ENCODE measurements around the gene TBX19. TPM values are rescaled to one million over a fixed set of nuclear protein-coding genes. Genes with fewer than 3 reads are reported as not detected.

TBX19 gene
- total RNA-seq, 3 donors from 2014 or later, result 0.47 to 0.57 (median 0.48) TPM

DNA sequence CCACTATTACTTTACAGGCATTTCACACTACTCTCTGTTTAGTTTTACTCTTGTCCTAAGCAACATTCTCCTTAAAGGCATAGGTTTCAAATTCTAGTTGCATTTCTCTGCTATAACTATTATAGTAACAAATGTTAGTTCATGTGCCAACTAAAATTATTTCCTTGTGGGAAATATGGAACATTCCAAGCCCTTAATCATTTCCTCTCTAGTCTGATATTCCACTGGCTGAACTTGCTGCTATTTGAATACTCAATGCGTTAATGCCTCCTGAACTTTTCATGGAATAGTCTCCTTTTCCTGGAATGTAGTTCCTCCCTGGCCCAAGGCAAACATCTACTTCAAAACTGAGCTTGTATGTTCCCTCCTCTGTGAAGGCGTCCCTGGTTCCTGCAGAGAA is 19.3 kb upstream of the TBX19 start:
- Mint-ChIP-seq H3K27me3 (ENCODE audit: low read depth) (no peaks in the 10 kb centered on the region), H3K4me1 (ENCODE audit: low read depth) (peaks cover 16% of the 10 kb centered on the region), H3K4me3 (no peak overlapping the region), H3K36me3 (ENCODE audit: insufficient read depth) (peaks cover 31% of the 10 kb centered on the region), H3K9me3 (no peaks in the 10 kb centered on the region)
- ATAC-seq (no peak), DNase-seq (no peak)

DNA sequence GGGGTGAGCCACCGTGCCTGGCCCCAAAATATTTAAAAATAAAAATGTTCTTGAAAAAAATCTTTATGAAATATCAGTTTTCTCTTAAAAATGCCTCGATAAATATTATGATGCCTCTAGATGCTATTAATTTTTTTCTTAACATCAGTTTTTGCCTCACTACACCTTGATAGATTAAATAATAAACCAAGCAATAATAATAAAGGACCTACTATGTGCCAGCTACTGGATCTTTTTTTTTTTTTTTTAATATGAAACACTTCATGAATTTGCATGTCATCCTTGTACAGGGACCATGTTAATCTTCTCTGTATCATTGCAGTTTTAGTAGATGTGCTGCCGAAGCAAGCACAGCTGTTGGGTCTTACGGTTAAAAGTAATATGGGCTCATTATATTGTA is 17.5 kb upstream of the TBX19 start:
- H3K4me1 Mint-ChIP-seq (ENCODE audit: low read depth), result peaks cover 13% of the 10 kb centered on the region
- H3K4me3 Mint-ChIP-seq, result no peak overlapping the region
- no peaks in the 10 kb centered on the region for H3K9me3 Mint-ChIP-seq
- DNase-seq (no peak), ATAC-seq (no peak)
- H3K27me3 Mint-ChIP-seq (ENCODE audit: low read depth), result no peaks in the 10 kb centered on the region
- H3K36me3 Mint-ChIP-seq (ENCODE audit: insufficient read depth), result peaks cover 21% of the 10 kb centered on the region

DNA sequence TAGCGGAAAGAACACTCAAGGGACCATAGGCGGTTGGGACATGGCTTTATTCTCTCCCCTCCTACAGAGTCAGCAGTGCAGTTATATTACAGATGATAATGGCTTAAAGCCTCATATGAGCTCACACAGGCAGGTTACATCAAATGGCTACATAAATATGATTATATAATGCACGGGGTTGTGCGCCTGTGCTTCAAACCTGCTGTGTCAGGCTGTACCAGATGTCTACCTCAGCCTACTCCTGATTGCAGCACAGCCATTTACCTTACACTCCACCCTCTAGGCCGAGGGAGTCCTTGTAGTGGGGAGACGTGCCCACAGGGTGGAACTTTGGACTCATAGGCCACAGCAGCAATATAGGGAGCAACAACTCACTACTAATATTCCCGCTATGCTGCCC is 16.4 kb upstream of the TBX19 start:
- ATAC-seq, result no peak
- H3K27me3 Mint-ChIP-seq (ENCODE audit: low read depth), result no peaks in the 10 kb centered on the region
- H3K9me3 Mint-ChIP-seq, result no peaks in the 10 kb centered on the region
- peaks cover 20% of the 10 kb centered on the region for H3K36me3 Mint-ChIP-seq (ENCODE audit: insufficient read depth)
- H3K4me3 Mint-ChIP-seq, result no peak overlapping the region
- peaks cover 11% of the 10 kb centered on the region for H3K4me1 Mint-ChIP-seq (ENCODE audit: low read depth)
- no peak for DNase-seq

DNA sequence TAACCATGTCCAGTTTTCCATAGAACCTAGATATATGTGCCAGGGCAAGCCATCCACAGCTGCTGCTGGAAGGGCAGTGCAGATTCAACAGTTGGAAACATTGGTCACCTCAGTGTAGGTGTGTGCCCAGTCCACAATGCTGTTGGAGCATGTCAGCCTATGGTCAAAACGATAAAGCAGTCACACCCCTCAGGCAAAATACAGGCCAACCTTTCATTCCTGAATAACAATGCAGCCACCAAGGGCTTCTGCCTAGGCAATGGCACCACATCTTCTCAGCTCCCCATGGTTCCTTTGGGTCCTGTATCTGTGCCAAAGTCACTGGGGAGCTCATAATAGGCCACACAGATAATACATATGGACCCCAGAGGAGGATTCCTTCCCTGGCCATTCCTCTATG is 15.1 kb upstream of the TBX19 start:
- Mint-ChIP-seq H3K4me1 (ENCODE audit: low read depth) (peaks cover 4% of the 10 kb centered on the region), H3K9me3 (no peaks in the 10 kb centered on the region), H3K36me3 (ENCODE audit: insufficient read depth) (peaks cover 19% of the 10 kb centered on the region), H3K27me3 (ENCODE audit: low read depth) (no peaks in the 10 kb centered on the region), H3K4me3 (no peak overlapping the region)
- DNase-seq (no peak), ATAC-seq (no peak)

DNA sequence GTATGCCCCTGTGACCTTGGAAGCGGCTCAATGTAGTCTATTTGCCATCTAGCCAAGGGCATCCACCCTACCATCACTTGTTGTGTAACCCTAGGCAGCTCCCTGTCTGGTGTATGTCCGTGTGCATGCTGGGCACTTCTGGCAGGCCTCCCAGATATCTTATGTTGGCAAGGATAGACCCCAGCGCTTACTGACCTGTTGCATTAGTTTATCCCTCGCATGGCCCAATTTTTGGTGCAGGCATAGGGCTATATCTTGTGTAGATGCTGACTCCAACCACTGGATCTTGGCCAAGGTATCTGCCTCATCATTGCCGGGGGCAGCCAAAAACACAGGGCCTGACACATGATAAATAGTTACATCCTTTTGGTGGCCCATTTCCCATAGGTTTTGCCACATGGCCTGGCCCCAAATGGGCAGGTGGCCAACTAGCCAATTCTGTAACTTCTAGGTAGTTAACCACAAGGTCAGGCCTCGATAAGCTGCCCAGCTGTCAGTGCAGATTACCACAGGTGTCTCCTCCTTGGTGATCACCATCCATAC is 14.0 kb upstream of the TBX19 start:
- DNase-seq (no peak), ATAC-seq (no peak)
- Mint-ChIP-seq H3K9me3 (no peaks in the 10 kb centered on the region), H3K4me3 (no peak overlapping the region), H3K27me3 (ENCODE audit: low read depth) (no peaks in the 10 kb centered on the region), H3K4me1 (ENCODE audit: low read depth) (no peaks in the 10 kb centered on the region), H3K36me3 (ENCODE audit: insufficient read depth) (peaks cover 16% of the 10 kb centered on the region)

DNA sequence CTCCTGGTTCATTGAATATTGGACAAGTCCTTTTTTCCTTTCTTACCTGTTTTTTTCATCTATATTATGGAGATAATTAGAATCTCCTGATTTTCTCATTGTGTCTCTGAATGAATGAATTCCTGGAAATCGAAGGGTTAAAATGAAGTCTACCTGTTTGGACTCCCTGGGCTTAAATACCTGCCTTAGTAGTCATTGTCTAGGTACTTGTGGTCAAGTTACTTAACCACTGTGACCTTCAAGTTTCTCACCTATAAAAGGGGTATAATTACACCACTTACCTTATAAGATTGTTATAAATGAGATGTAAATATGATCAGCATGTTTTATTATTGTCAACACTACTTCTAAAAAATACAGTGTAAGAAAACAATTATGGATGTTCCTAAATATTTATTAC is 9.0 kb upstream of the TBX19 start:
- peaks cover 2% of the 10 kb centered on the region for H3K4me1 Mint-ChIP-seq (ENCODE audit: low read depth)
- H3K36me3 Mint-ChIP-seq (ENCODE audit: insufficient read depth), result peaks cover 2% of the 10 kb centered on the region
- H3K4me3 Mint-ChIP-seq, result no peak overlapping the region
- no peaks in the 10 kb centered on the region for H3K27me3 Mint-ChIP-seq (ENCODE audit: low read depth)
- ATAC-seq (no peak), DNase-seq (no peak)
- peaks cover 5% of the 10 kb centered on the region for H3K9me3 Mint-ChIP-seq

DNA sequence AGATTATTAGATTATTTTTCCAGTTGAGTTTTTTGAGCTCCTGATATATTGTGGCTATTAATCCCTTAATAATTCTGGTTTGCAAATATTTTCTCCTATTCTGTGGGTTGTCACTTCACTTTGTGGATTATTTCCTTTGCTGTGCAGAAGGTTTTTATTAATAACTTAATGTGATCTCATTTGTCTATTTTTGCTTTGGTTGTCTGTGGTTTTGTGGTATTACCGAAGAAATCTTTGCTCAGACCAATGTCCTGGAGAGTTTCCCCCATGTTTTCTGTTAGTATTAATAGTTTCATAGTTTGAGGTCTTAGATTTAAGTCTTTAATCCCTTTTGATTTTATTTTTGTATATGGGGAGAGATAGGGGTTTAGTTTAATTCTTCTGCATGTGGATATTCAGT is 7.1 kb upstream of the TBX19 start:
- Mint-ChIP-seq H3K36me3 (ENCODE audit: insufficient read depth) (peaks cover 8% of the 10 kb centered on the region), H3K4me3 (no peak overlapping the region), H3K4me1 (ENCODE audit: low read depth) (peaks cover 2% of the 10 kb centered on the region), H3K9me3 (peaks cover 5% of the 10 kb centered on the region), H3K27me3 (ENCODE audit: low read depth) (no peaks in the 10 kb centered on the region)
- no peak for DNase-seq
- no peak for ATAC-seq

DNA sequence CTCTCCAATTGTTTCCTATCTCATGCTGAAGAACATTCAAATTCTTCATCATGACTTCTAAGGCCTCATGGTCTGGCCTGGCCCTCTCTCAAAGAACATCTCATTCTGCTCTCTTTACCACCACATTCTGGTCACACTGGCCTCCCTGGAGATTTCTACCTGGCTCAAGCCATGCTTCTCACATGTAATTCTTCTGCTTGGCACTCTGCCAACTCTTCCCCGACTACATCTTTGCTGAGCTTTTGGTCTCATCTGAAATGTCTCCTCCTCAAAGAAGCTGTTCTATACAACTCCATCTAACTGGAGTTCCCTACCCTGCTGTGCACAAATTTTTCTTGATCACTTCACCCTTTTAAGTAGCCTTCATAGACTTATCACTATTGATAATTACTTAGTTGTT is 1.4 kb upstream of the TBX19 start:
- ATAC-seq (no peak), DNase-seq (no peak)
- Mint-ChIP-seq H3K36me3 (ENCODE audit: insufficient read depth) (peaks cover 23% of the 10 kb centered on the region), H3K27me3 (ENCODE audit: low read depth) (no peaks in the 10 kb centered on the region), H3K9me3 (no peaks in the 10 kb centered on the region), H3K4me1 (ENCODE audit: low read depth) (no peaks in the 10 kb centered on the region), H3K4me3 (no peak overlapping the region)

DNA sequence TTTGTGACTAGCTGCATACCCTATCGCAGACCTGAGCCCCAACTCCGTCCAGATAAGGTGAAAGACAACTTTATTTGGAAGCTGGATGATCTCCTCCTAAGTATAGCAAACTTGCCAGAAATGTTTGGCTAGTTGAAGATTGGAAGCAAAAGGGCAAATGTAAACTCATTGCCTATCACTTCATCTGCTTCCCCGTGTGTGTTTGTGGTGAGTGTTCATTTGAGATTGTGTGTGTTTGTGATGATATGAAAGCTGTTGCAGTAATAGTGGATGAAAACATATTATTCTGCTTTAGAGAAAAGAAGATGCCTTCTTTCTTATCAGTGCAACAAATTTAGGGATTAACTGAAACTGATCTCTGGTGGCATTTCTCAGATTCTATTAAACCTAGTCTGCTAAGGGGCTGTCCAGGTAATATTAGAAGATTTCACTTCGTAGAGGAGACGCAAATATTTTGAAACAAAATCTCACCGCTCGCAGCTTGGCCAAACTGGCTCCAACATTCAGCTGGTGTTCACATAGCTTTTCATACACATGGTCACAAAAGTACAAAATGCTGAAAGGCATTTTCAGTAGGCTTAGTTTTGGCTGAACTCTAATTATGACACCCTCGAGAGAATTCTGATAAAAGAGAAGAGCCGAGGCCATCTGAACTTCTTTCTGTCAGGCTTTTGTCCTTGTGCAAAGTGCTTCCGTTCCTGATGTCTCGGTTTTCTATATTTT is 1.1 kb downstream of the TBX19 start:
- H3K4me1 Mint-ChIP-seq (ENCODE audit: low read depth), result peaks cover 15% of the 10 kb centered on the region
- H3K4me3 Mint-ChIP-seq, result no peak overlapping the region
- H3K9me3 Mint-ChIP-seq, result no peaks in the 10 kb centered on the region
- ATAC-seq (no peak), DNase-seq (no peak)
- H3K36me3 Mint-ChIP-seq (ENCODE audit: insufficient read depth), result peaks cover 23% of the 10 kb centered on the region
- no peaks in the 10 kb centered on the region for H3K27me3 Mint-ChIP-seq (ENCODE audit: low read depth)

DNA sequence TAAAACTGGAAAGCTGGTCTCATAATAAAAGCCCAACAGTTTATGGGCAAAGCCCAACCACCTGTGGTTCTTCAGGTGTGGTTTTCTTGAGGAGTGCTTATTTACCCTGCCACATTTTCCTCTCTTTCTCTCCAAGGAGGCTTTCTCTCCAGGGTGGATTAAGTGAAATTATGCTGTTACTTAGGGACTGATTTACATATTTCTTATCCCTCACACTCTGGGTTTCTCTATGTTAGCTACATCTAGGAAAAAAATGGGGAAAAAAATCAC is 4.8 kb downstream of the TBX19 start:
- no peaks in the 10 kb centered on the region for H3K9me3 Mint-ChIP-seq
- no peak overlapping the region for H3K4me3 Mint-ChIP-seq
- peaks cover 20% of the 10 kb centered on the region for H3K4me1 Mint-ChIP-seq (ENCODE audit: low read depth)
- H3K36me3 Mint-ChIP-seq (ENCODE audit: insufficient read depth), result peaks cover 11% of the 10 kb centered on the region
- no peak for DNase-seq
- ATAC-seq, result no peak
- H3K27me3 Mint-ChIP-seq (ENCODE audit: low read depth), result no peaks in the 10 kb centered on the region

DNA sequence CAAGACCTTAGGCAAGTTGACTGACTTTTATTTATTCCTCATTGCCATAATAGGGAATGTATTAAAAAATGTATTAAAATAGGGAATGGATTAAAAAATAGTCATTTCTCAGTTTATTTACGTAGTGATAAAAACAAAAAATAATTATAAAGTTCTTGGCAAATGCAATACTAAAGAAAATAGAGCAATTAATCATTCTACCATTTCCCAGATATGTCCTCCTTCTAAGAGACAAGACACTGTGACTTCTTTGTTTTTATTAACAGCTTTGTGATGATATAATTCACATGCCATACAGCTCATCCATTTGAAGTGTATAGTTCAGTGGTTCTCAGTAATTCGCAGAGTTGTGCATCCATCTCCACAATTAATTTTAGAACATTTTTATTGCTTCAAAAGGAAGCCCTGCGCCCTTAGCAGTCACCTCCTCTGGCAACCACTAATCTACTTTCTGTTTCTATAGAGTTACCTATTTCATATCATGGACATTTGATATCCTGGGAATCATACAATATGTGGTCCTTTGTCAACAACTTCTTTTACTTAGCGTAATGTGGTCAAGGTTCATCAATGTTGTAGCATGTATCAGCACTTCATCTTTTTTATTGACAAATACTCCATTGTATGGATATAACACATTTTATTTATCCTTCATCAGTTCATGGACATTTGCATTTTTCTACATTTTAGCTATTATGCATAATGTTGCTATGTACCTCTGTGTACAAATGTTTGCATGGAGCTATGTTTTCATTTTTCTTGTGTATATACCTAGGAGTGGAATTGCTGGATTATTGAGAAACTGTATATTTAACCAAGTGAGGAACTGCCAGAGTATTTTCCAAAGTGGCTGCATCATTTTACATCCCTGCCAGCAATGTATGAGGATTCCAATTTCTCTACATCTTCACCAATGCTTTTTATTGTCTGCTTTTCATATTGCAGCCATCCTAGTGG is 5.6 kb downstream of the TBX19 start:
- peaks cover 8% of the 10 kb centered on the region for H3K36me3 Mint-ChIP-seq (ENCODE audit: insufficient read depth)
- ATAC-seq (no peak), DNase-seq (no peak)
- peaks cover 20% of the 10 kb centered on the region for H3K4me1 Mint-ChIP-seq (ENCODE audit: low read depth)
- H3K9me3 Mint-ChIP-seq, result no peaks in the 10 kb centered on the region
- no peaks in the 10 kb centered on the region for H3K27me3 Mint-ChIP-seq (ENCODE audit: low read depth)
- no peak overlapping the region for H3K4me3 Mint-ChIP-seq

DNA sequence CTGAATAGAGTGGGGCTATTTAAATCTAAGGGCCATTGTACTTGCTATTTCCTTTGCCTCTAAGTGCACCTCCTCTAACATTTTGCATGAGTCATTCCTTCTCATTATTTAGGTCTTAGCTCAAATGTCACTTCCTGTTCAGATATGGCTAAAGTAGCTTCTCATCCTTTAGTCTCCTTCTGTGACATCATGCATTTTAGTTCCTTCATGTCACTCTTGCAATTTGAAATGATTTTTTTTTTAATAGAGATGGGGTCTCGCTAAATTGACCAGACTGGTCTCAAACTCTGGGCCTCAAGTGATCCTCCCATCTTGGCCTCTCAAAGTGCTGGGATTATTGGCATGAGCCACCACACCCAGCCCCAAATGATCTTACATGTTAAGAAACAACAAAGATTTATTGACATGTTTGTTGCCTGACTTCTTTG is 6.6 kb downstream of the TBX19 start:
- no peaks in the 10 kb centered on the region for H3K9me3 Mint-ChIP-seq
- DNase-seq, result no peak
- ATAC-seq, result no peak
- peaks cover 20% of the 10 kb centered on the region for H3K4me1 Mint-ChIP-seq (ENCODE audit: low read depth)
- H3K36me3 Mint-ChIP-seq (ENCODE audit: insufficient read depth), result peaks cover 3% of the 10 kb centered on the region
- H3K4me3 Mint-ChIP-seq, result no peak overlapping the region
- H3K27me3 Mint-ChIP-seq (ENCODE audit: low read depth), result no peaks in the 10 kb centered on the region

DNA sequence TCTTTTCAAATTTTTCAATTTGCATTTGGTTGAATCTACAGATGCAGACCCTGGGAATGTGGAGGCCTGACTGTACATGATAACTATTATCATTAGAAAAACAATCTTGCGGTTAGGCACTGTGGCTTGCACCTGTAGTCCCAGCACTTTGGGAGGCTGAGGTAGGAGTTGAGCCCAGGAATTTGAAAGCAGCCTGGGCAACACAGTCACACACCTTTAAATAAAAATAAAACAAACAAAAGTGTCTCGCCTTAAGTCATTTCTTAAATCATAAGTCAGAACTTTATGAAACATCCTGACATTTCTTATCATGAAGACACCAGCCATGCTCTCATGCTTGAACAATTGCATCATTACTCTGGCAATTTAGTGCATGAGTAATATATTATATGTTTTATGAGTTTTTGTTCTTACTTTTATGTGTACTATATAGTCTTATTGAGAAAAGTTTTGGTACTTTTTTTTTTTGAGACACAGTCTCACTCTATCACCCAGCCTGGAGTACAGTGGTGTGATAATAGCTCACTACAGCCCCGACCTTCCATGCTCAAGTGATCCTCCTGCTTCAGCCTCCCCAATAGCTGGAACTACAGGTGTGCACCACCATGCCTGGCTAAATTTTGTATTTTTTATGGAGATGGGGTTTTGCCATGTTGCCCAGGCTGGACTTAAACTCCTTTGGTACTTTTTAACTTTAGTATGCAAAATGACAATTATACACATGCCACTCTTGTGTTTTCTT is 7.8 kb downstream of the TBX19 start:
- ATAC-seq (no peak), DNase-seq (no peak)
- Mint-ChIP-seq H3K36me3 (ENCODE audit: insufficient read depth) (peaks cover under 1% of the 10 kb centered on the region), H3K4me3 (no peak overlapping the region), H3K27me3 (ENCODE audit: low read depth) (no peaks in the 10 kb centered on the region), H3K4me1 (ENCODE audit: low read depth) (peaks cover 20% of the 10 kb centered on the region), H3K9me3 (no peaks in the 10 kb centered on the region)

DNA sequence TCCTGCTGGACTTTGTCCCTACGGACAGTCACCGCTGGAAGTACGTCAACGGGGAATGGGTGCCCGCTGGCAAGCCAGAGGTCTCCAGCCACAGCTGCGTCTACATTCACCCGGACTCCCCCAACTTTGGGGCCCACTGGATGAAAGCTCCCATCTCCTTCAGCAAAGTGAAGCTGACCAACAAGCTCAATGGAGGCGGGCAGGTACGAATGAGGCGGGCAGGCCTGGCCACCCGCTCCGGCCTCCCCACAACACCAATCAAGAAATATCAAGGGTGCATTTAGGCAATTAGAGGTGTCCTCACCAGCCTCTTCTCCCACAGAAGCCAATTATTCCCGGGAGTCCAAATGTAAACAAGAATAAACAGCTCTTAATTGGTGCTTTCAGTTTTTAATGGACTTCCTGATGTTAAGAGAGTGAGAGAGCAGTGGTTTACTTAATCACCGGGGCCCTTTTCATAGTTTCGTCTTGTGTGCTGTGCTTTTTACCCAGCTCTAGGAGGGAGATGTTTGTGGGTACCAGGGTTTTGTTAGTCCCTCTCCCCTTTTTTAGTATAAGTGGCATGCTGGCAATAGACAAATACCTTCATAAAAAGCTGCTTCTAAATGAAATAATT is 10.7 kb downstream of the TBX19 start:
- DNase-seq (no peak), ATAC-seq (no peak)
- no peak overlapping the region for H3K4me3 Mint-ChIP-seq
- no peaks in the 10 kb centered on the region for H3K9me3 Mint-ChIP-seq
- no peaks in the 10 kb centered on the region for H3K36me3 Mint-ChIP-seq (ENCODE audit: insufficient read depth)
- peaks cover 9% of the 10 kb centered on the region for H3K4me1 Mint-ChIP-seq (ENCODE audit: low read depth)
- no peaks in the 10 kb centered on the region for H3K27me3 Mint-ChIP-seq (ENCODE audit: low read depth)

Data from activated T-cell treated with anti-CD3 and anti-CD28 coated beads, Interleukin-2, amount 50 U/mL, for 4 hours (primary cell).